ENCODE results near the gene RNF217. TPM values are rescaled to one million over a fixed set of nuclear protein-coding genes. Genes with fewer than 3 reads are reported as not detected.
A peak's percentile ranks its signal among the peaks of the same experiment; 100 is the strongest.

The RNF217 gene
- total RNA-seq, 1 donor from 2014 or later: 51.5 TPM

DNA sequence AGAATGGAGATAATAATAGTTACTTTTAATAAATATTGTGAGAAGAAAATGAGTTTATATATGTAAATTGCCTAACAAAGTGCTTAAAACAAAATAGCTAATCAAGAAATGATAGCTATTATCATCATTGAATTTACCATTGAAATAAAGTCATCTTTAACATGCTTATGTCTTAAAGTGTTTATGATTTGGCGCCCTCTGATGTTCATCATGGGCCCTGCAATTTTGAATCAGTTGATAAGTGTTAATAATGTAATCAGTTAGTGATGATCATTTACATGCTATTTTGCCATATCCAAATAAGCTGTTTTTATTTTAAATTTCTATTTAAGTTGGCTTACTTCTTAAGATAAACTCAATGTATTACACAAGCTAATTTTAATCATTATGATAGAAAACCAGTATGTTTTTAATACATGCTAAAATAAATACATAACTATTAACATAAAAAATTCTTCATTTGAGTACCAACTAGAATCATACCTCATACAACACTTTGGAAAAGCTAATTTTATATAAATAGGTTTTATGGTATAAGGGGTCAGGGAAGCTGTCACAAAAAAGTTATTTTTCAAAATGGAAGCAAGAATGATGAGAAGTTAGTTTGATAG, 152.1 kb downstream of the RNF217 start:
- peaks cover 5% of the 10 kb centered on the region for H3K4me1 Mint-ChIP-seq (ENCODE audit: low read depth)
- TF ChIP-seq, protein P1, sequence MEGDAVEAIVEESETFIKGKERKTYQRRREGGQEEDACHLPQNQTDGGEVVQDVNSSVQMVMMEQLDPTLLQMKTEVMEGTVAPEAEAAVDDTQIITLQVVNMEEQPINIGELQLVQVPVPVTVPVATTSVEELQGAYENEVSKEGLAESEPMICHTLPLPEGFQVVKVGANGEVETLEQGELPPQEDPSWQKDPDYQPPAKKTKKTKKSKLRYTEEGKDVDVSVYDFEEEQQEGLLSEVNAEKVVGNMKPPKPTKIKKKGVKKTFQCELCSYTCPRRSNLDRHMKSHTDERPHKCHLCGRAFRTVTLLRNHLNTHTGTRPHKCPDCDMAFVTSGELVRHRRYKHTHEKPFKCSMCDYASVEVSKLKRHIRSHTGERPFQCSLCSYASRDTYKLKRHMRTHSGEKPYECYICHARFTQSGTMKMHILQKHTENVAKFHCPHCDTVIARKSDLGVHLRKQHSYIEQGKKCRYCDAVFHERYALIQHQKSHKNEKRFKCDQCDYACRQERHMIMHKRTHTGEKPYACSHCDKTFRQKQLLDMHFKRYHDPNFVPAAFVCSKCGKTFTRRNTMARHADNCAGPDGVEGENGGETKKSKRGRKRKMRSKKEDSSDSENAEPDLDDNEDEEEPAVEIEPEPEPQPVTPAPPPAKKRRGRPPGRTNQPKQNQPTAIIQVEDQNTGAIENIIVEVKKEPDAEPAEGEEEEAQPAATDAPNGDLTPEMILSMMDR (IDR thresholded peaks at IDR 0.05): peak; percentile 99
- H3K27me3 Mint-ChIP-seq (ENCODE audit: low read depth): no peaks in the 10 kb centered on the region
- H3K36me3 Mint-ChIP-seq (ENCODE audit: low read depth): peaks cover 22% of the 10 kb centered on the region
- no peak overlapping the region for H3K4me3 Mint-ChIP-seq (ENCODE audit: unreplicated experiment)
- no peak overlapping the region for H3K27ac Mint-ChIP-seq (ENCODE audit: unreplicated experiment)
- DNase-seq (ENCODE audit: low spot score): no peak
- H3K9me3 Mint-ChIP-seq (ENCODE audit: low read depth): peaks cover 32% of the 10 kb centered on the region

GRCh38 chr6:125116170-125116569, 153.9 kb downstream of the RNF217 start:
- Mint-ChIP-seq H3K4me1 (ENCODE audit: low read depth) (peaks cover 13% of the 10 kb centered on the region), H3K36me3 (ENCODE audit: low read depth) (peaks cover 9% of the 10 kb centered on the region), H3K4me3 (ENCODE audit: unreplicated experiment) (no peak overlapping the region), H3K27ac (ENCODE audit: unreplicated experiment) (no peak overlapping the region), H3K27me3 (ENCODE audit: low read depth) (no peaks in the 10 kb centered on the region), H3K9me3 (ENCODE audit: low read depth) (peaks cover 14% of the 10 kb centered on the region)
- TF ChIP-seq, protein P1 (IDR thresholded peaks at IDR 0.05): no peak
- DNase-seq (ENCODE audit: low spot score): no peak

DNA sequence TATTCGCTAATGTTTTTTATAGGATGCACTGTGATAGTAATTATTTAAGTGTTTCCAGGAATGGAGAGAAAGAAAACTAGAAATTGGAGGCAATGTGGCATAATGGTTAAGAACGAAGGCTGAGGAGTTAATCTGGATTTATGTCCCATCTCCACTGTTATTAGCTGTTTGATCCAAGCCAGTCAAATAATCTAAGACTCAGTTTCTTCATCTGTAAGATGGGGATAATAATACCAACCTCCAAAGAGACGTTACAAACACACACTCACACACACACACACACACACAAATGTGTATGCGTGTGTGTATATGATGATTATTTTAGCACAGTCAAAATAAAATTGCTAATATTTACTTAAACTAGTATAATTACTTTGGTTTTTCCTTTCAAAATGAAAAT, 154.5 kb downstream of the RNF217 start:
- H3K27me3 Mint-ChIP-seq (ENCODE audit: low read depth): no peaks in the 10 kb centered on the region
- H3K27ac Mint-ChIP-seq (ENCODE audit: unreplicated experiment): no peak overlapping the region
- peaks cover 8% of the 10 kb centered on the region for H3K9me3 Mint-ChIP-seq (ENCODE audit: low read depth)
- H3K36me3 Mint-ChIP-seq (ENCODE audit: low read depth): peaks cover 4% of the 10 kb centered on the region
- TF ChIP-seq, protein P1 (IDR thresholded peaks at IDR 0.05): no peak
- no peak for DNase-seq (ENCODE audit: low spot score)
- peaks cover 13% of the 10 kb centered on the region for H3K4me1 Mint-ChIP-seq (ENCODE audit: low read depth)
- no peak overlapping the region for H3K4me3 Mint-ChIP-seq (ENCODE audit: unreplicated experiment)

DNA sequence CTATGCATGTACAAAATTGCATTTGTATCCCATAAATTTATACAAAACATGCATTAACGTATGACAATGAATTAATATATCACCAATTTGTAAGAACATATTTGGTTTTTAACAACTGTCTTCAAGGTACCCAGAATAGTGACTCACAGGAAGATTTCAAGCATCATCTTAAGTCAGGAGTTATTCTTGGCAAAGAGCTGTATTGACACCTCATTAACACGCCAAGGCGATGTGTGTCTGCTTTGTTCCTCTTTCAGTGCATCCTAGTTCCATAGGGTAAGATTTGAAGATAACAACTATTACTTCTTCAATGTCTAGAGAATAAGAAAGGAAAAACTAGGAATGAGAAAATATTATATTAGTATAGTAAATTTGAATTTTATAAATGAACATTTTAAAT, 155.6 kb downstream of the RNF217 start:
- Mint-ChIP-seq H3K27me3 (ENCODE audit: low read depth) (no peaks in the 10 kb centered on the region), H3K36me3 (ENCODE audit: low read depth) (no peaks in the 10 kb centered on the region), H3K27ac (ENCODE audit: unreplicated experiment) (no peak overlapping the region), H3K4me3 (ENCODE audit: unreplicated experiment) (no peak overlapping the region), H3K9me3 (ENCODE audit: low read depth) (no peaks in the 10 kb centered on the region), H3K4me1 (ENCODE audit: low read depth) (peaks cover 13% of the 10 kb centered on the region)
- DNase-seq (ENCODE audit: low spot score): no peak
- TF ChIP-seq, protein P1 (IDR thresholded peaks at IDR 0.05): no peak

DNA sequence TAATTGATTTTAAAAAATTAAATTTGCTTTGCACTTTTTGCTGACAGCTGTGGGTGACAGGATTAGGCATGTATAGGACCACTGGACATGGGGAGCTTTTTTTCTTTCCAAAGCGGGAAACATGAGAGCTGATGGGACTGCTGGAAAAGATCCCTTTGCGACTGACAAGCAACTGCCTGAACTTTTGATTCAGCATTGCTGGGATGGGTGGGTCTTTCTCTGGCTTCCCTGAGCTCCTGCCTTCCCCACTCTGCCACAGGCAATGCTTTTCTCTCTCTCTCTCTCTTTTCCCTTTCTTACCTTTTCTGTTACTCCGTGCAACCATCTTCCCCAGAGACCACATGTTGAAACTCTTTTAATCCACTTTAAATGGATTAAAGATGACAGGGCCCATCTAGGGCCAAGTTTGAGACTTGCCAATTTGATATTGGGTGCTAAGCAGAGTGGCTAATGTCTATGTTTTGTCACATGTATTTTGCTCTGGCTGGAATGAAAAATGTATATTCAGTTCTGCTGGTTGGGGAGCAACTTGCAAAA, 157.9 kb downstream of the RNF217 start:
- TF ChIP-seq, protein P1 (IDR thresholded peaks at IDR 0.05): no peak
- H3K27ac Mint-ChIP-seq (ENCODE audit: unreplicated experiment): no peak overlapping the region
- H3K4me1 Mint-ChIP-seq (ENCODE audit: low read depth): peaks cover 32% of the 10 kb centered on the region
- H3K9me3 Mint-ChIP-seq (ENCODE audit: low read depth): no peaks in the 10 kb centered on the region
- H3K36me3 Mint-ChIP-seq (ENCODE audit: low read depth): no peaks in the 10 kb centered on the region
- no peak for DNase-seq (ENCODE audit: low spot score)
- no peaks in the 10 kb centered on the region for H3K27me3 Mint-ChIP-seq (ENCODE audit: low read depth)
- no peak overlapping the region for H3K4me3 Mint-ChIP-seq (ENCODE audit: unreplicated experiment)

All from chondrocyte (in vitro differentiated cells).